Endometrial microvascular endothelial cells (primary cell): ENCODE measurements around the gene PTGES3. TPM values are rescaled to one million over a fixed set of nuclear protein-coding genes. Genes with fewer than 3 reads are reported as not detected.
"Not testable (repeated sequence)": the region's sequence is repeated elsewhere in the genome, so short reads cannot be mapped to it uniquely, and the experiment has no call there.

Experiments
- in situ Hi-C: cut with HindIII; loops from 2 replicates; pipeline ENCODE4 v1.10.0; 2017; ENCODE audit warnings: low sequenced_read_pairs, low pct_unique_long_range_greater_than_20kb; ENCODE audit errors: inconsistent ontology term
- total RNA-seq: library from RNA; depleted of rRNA; stranded (reverse); fragments of >200 nt; gene quantifications from one replicate; pipeline ENCODE4 v1.2.3, GENCODE V29; 2015; ENCODE audit errors: inconsistent ontology term

Gene PTGES3, protein sequence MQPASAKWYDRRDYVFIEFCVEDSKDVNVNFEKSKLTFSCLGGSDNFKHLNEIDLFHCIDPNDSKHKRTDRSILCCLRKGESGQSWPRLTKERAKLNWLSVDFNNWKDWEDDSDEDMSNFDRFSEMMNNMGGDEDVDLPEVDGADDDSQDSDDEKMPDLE
- total RNA-seq, result 169 TPM

DNA sequence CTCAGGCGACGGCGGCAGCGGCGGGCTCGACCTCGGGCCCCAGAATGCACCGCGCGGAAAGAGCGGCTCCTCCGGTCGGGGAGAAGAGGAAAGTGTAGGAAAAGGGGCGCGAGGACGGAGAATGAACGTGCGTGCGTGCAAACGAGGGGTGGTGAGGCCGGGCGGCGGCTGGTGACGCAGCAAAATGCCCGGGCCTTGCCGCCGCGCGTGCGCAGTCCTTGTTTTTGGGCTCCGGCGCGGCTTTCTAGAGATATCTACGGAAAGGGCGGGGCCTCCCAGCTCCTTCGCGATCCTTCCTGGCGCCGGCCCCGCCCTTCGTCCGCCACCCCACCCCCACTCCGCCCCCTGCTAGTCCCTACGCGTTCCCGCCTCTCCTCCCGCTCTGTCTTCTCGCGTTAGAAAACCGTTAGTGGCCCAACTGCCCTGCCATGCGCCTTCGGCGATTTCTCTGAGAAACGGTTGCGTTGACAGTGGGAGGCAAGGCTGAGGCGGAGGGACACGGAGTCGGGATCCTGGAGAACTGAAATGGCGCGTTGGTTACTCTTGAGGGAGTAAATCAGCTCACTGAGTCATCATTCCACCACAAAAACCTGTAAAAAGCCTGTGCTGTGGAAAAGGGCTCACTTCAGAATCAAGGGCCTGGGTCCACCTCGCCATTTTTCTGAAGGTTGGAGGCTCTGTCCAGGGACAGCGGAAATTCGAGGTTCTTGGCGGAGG, at the start of gene PTGES3:
PTGES3 (minus strand) TSS at position 156 of the 717 bp plus-strand sequence. CDS start 285 bp downstream, outside the sequence.
- in situ Hi-C loops, result no loop called here

DNA sequence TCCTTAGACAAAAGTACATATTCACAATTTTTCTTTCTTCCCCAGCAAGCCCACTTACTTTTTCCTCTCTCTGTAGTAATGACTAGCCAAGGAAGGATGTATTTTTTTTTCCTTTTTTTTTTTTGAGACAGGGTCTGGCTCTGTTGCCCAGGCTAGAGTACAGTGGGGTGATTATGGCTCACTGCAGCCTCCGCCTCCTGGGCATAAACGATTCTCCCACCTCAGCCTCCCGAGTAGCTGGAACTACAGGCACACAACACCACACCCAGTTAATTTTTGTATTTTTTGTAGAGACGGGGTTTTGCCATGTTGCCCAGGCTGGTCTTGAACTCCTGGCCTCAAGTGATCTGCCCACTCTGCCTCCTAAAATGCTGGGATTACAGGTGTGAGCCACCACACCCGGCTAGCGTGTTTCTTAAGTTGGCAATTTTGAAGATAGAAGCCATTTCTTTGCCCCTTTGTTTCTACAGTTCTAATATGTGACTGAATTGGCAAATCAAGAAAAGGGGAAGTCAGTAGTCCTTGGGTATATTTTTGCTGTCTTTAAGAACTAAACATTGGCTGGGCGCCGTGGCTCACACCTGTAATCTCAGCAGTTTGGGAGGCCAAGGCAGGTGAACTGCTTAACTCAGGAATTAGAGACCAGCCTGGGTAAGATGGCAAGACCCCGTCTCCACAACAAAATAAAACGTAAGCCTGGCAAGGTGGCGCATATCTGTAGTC, 40.2 kb upstream of the PTGES3 start:
- in situ Hi-C loops, result no loop called here

DNA sequence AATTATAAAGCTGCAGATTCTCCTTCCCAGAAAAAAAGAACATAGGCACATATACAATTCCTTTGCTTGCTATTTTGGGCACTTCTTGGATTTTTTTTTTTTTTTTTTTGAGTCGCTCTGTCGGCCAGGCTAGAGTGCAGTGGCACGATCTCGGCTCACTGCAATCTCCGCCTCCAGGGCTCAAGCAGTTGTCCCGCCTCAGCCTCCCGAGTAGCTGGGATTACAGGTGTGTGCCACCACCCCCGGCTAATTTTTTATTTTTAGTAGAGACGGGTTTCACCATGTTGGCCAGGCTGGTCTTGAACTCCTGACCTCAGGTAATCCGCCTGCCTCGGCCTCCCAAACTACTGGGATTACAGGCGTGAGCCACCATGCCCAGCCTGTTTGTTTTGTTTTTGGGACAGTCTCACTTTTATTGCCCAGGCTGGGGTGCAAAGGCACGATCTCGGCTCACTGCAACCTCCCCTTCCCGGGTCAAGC, 38.2 kb upstream of the PTGES3 start:
- in situ Hi-C loops, result not testable (repeated sequence)

DNA sequence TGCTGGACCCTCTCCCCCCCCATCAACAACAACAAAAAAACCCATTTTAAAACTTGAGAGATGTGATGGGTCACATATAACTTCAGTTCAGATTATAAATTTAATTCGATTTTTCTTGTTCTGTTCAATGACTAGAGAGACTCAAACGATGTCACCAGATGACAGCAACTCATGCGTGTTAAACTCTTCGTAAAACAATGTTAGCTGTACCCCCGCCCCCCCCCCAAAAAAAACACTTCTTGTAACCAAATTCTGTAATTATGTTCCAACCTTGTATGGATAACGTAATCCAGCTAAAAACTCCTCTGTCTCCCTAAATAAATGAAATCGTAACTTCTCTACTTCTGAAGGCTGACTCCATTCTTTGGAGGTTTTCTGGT, 37.6 kb upstream of the PTGES3 start:
- in situ Hi-C loops, result no loop called here

DNA sequence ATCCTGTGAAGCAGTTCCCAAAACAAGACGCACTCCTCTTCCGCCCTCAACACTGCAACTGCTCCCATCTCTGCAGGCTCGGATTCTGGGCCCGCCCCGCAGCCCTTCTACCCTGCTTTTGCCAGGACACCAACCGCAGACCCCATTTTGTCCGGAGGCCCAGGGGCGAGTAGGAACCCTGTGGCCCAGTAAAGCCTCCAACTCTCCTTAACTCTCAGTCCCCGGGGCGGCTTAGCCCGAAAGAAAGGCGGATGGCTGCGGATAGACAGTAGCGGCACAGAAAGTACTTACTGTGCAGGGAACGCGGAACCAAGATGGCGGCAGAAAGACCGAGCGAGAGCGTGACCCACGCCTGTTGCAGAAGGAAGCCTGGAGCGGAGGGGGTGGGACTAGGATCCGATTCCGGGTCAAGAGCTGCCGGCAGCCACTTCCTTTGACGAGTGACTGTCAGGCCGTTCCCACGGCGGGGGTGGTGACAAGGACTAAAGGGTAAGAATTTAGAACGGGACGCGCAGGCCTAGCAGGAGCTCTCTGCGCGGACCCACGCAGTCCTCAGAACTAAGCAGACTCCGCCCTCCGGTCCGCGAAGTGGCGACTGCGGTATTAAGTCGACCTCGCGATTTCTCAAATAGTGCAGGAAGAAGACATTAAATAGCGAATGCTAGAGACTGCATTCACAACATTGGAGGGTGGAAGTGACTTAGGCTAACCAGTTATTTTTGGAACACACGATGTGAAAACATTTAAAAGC, 37.1 kb upstream of the PTGES3 start, which contains the start of gene NACA:
NACA (minus strand) TSS at position 328 of the 751 bp plus-strand sequence. CDS start 778 bp downstream, outside the sequence.
- in situ Hi-C loops, result no loop called here

DNA sequence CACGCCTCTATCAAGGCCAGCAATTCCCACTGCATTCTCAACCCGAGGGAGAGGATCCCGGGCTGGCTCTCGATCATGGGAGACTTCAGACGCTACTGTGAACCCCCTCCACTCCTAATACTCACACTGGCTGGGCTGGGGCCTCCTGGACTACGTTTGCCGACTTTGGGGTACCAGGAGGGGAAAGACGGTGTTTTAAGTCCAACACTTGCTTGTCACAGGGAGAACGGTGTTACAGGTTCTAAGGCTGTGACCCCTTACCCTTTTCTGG, 36.6 kb upstream of the PTGES3 start:
- in situ Hi-C loops, result no loop called here

DNA sequence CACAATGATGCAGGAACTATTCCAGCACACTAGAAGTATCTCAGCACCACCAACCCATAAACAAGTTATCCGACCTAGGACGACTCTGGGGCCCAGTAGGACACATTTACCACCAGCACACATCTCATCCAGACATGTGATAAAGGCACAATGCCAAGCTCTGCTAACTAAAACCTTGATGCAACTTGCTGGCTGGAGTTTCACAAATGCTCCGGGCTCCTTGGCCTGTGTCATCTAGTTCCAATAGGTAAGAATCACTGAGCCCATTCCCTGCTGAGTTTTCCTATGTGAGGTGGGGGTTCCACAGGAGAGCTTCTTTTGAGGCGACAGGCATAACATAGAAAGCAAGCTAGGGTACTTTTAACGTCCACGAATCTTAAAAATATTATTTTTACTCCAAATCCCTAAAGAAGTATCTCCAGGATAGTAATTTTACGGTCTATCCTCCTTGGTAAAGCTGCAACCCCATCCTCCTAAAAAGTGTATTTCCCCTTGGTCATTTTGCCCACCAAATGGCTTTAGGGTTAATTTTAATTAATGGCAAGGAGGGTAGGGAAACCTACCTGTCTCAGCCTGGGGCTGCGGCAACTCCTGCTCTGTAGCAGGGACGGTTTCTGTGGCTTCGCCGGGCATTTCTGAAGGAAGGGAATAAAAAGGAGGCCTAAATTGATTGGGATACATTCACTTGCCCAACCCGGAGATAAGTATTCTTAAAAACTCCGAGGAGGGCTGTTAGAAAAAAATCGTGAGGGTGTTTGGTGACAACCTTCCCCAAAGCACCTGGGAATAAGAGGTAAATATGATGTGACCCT, 36.0 kb upstream of the PTGES3 start:
- in situ Hi-C loops, result no loop called here

DNA sequence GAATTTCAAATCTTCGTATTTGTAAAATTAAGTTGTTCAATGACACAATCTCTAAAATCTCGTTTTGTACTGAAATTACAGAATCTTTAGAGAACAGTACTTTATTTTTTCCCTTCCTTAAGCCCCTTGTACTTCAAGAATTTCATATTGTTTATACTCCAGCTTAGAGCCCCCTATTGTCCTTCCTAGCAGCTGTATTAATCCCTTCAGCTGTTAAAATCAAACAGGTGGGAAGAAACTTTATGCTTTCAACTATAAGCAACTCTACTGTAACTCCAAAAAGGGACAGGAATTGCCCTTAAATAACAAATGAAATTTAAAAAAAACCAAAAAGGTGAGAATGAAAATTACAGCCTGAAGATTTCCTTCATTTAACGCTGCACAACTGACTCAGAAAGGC, 35.3 kb upstream of the PTGES3 start:
- in situ Hi-C loops, result no loop called here

DNA sequence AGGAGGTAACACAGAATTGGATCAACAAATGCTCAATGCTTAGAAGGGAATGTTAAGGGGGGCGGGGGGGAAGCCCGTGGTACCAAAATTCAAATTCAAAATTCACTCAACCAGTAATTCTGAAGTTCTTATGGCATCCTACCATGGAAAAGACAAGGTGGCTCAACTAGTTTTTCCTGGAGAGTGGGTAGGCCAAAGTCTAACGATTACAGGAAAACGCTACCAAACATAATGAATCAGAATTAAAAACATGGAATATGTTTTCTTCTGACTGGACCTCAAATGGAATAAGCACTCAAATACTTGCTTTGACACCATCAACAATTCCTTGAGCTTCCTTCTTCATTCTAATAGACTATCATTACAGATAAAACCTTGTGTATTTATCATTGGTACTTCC, 34.7 kb upstream of the PTGES3 start:
- in situ Hi-C loops, result no loop called here

DNA sequence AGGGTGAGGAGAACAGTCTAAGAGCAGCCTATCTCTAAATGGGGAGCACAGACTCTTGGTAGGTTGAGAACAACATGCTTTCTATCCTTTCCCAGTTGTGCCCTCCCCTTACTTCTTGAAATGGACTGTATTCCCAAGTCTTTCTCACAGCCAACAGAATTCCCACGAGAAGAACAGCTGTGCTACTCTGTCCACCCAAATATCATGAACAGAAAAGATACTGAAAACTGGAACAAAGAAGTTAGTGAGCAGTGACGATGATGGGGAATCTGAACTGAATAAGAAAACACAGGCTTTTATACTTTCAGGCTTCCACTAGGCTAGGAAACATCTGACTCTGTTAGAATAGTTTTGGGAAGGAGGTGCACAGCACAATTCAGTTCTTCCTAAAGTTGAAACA, 33.6 kb upstream of the PTGES3 start:
- in situ Hi-C loops, result no loop called here

DNA sequence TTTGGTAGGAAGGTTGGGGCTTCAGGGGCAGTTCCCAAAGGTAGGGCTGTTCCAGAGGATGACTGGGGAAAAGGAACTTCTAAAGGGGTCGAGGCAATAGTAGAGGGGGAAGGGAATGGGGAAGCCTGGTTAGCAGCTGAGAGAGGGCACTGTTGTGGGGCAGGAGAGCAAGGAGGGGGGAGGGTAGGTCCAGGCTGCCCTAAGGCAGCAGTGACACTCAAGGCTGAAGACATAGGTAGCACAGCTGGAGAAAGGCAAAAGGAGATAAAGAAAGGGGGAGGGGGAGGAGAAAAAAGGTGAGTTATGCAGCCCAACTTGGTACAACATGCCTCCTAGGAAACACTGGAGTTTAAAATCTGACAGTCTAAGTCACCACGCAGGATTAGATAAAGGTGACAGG, 33.1 kb upstream of the PTGES3 start:
- in situ Hi-C loops, result no loop called here

DNA sequence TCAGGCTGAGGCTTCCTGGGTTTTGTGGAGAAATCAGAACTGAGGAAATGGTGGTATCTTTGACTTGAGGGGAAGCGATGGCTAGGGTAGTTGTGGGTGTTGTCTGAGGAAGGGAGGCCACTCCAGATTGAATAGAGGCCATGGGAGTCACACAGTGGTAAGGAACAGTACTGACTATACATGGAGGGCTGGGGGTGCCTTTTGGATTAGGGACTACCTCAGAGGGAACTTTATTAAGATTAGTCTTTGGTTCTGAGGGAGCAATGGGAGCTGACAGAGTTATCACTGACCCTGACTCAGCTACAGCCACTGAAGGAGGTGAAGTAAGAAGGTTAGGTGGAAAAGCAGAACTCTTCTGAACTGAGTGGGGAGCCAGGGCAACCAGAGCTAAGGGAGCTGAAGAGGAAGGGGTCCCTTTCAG, 32.7 kb upstream of the PTGES3 start:
- in situ Hi-C loops, result no loop called here

DNA sequence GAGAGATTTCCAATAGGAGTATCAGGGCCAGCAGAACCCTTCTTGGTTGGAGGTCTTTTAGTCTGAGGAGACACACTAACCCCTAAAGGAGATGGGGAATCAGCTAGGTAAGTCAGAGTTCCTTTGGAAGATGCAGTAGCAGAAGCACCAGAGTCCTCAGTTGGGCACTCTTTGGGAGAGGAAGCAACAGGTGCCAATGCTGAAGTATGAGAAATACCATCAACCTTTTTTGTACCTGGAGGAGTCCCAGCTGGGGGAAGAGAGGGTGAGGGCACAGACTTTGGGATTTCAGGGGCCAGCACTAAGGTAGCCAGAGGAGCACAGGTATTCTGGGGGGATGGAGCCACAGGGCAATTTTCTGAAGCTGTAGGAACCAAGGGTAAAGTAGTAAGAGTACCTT, 31.0 kb upstream of the PTGES3 start:
- in situ Hi-C loops, result no loop called here

DNA sequence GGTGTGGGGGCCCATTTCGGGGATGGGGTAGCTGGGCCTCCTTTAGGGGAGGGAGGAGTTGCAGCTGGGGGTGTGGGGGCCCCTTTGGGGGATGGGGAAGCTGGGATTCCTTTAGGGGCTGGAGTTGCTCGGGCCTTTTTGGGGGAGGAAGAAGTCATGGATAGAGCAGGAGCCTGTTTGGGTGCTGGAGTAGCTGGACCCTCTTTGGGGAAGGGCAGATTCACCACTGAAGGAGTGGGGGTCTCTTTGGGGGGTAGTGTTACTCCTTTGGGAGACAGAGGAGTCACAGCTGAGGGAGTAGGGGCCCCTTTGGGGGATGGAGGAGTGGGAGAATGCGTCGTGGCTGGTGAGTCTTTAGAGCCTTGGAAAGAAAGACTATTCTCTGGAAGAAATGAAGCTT, 30.6 kb upstream of the PTGES3 start:
- in situ Hi-C loops, result no loop called here

DNA sequence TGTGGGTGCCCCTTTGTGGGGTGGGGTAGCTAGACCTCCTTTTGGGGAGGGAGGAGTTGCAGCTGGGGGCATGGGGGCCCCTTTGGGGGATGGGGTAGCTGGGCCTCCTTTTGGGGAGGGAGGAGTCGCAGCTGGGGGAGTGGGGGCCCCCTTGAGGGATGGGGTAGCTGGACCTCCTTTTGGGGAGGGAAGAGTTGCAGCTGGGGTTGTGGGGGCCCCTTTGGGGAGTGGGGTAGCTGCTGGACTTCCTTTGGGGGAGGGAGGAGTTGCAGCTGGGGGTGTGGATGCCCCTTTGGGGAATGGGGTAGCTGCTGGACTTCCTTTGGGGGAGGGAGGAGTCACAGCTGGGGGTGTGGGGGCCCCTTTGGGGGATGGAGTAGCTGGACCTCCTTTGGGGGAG, 30.1 kb upstream of the PTGES3 start:
- in situ Hi-C loops, result no loop called here

DNA sequence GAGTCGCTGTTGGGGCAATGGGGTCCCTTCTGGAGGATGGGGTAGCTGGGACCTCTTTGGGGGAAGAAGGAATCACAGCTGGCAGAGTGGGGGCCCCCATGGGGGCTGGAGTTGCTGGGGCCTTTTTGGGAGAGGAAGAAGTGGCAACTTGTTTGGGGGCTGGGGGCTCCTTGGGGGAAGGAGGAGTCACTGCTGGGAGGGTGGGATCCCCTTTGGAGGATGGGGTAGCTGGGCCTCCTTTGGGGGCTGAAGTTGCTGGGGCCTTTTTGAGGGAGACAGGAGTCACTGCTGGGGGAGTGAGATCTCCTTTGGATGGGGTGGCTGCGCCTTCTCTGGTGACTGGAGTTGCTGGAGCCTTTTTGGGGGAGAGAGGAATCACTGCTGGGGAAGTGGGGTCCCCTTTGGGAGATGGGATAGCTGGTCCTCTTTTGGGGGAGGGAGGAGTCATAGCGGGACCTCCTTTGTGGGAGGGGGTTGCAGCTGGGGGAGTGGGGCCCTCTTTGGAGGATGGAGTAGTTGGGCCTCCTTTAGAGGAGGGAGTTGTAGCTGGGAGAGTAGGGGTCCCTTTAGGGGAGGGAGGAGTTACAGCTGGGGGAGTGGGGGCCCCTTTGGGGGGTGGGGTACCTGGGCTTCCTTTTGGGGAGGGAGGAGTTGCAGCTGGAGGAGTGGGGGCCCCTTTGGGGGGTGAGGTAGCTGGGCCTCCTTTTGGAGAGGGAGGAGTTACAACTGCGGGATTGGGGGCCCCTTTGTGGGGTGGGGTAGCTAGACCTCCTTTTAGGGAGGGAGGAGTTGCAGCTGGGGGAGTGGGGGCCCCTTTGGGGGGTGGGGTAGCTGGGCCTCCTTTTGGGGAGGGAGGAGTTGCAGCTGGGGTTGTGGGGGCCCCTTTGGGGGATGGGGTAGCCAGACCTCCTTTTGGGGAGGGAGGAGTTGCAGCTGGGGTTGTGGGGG, 29.1 kb upstream of the PTGES3 start:
- in situ Hi-C loops, result no loop called here

DNA sequence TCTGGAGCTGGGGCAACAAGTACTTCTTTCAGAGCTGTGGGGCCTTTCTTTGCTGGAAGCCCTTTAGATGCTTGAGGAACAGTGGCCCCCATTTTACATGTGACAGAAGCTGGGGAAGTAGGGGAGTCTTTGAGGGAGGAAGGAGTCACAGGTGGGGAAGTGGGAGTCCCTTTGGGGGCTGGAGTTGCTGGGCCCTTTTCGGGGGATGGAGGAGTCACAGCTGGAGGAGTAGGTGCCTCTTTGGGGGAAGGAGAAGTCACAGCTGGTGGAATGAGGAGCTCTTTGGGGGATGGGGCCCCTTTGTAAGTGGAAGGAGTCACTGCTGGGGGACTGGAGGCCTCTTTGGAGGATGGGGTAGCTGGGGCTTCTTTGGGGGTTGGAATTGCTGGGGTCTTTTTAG, 28.4 kb upstream of the PTGES3 start:
- in situ Hi-C loops, result no loop called here

DNA sequence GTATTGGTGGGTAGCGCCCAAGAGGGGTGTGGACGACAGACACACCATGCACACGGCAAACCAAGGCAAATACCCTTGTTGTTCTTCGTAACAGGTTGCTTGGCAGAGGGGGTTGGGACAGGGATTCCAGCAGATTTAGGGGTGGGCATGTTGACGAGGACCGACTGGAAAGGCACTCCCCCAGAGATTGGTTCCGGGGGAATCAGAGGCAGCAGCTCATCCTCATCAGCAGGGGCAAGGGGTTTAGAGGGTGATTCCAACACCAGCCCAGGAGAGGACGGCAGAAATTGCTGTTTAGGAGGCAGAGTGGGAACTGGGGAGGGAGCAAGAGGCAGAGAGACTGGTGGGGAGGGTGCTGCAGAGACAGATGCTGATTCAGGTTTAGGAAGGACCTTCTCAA, 27.7 kb upstream of the PTGES3 start:
- in situ Hi-C loops, result no loop called here
